Measurements from ENCODE around the gene TNIK.

DNA sequence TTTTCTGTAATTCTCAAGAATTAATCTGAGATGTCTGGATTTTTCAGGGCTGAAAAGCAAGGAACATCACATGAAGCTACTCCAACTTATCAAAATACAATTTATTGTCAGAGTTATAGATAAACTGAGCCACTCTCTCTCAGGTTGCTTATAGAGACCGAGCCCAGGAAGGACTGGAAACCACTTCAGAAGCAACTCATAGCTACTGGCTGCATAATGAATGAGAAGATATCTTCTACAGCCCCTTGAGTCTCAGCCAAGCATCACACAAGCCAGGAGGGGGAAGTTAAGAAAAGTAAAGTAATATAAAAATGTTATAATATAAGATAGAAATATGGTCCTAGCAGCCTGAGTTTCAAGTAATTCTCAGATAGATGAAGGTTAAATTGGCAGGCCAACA, 186.0 kb downstream of the TNIK start:
- TF ChIP-seq CTCF (IDR thresholded peaks at IDR 0.05; ENCODE audit: poor library complexity) (no peak), EZH2phosphoT487 (IDR thresholded peaks at IDR 0.05; ENCODE audit: low read depth, severe bottlenecking, unreplicated experiment) (no peak)

Data from hepatocyte (in vitro differentiated cells).